ENCODE results near the gene MS4A4E.
A peak's percentile ranks its signal among the peaks of the same experiment; 100 is the strongest.
"Not testable (repeated sequence)": the region's sequence is repeated elsewhere in the genome, so short reads cannot be mapped to it uniquely, and the experiment has no call there.

MS4A4E gene

DNA sequence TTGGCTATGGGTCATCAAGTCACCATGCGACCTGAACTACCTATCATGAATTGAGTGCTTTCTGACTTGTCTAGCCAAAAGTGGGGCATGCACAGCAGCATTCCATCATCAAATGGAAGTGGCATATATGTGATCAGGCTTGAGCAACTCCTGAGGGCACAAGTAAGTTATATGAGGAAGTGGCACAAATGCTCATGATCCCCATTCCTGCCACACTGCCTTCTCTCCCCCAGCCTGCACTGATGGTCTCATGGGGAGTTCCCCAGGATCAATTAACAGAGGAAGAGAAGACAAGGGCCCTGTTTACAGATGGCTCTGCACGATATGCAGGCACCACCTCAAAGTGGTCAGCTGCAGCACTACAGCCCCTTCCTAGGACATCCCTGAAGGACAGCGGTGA is 21.8 kb downstream of the MS4A4E start:
- no peak for DNase-seq (ENCODE audit: low read depth in 2 of 2)

DNA sequence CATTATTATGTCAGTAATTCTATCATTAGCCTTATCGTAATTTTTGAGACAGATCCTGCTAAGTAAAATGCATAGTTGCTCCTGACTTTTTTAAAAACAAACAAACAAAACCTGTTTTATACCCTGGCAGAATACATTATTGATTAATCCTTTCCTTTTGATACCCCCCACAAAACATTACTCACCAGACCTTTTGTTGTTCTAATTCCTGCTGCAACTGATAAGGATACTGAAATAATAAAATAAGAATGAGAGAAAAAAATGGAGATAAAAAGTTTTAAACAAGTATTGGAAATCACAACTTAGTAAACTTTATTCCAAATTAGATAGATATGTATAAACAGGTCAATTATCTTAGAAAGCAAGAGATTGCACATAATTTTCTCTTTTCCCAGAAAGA is 28.6 kb downstream of the MS4A4E start:
- DNase-seq (ENCODE audit: low read depth in 2 of 2), result no peak

- DNase-seq (ENCODE audit: low read depth in 2 of 2), result no peak
Observed at GRCh38 chr11:60211206-60211605, 31.7 kb downstream of the MS4A4E start.

GRCh38 chr11:60209977-60210376 is 33.0 kb downstream of the MS4A4E start:
- no peak for DNase-seq (ENCODE audit: low read depth in 2 of 2)

GRCh38 chr11:60208951-60209350 is 34.0 kb downstream of the MS4A4E start:
- DNase-seq (ENCODE audit: low read depth in 2 of 2), result no peak

- DNase-seq (ENCODE audit: low read depth in 2 of 2), result no peak
Observed at GRCh38 chr11:60208146-60208895, 34.6 kb downstream of the MS4A4E start.

- DNase-seq (ENCODE audit: low read depth in 2 of 2), result no peak
Observed at GRCh38 chr11:60206616-60207015, 36.3 kb downstream of the MS4A4E start.

GRCh38 chr11:60204922-60205321 is 38.0 kb downstream of the MS4A4E start:
- no peak for DNase-seq (ENCODE audit: low read depth in 2 of 2)

DNA sequence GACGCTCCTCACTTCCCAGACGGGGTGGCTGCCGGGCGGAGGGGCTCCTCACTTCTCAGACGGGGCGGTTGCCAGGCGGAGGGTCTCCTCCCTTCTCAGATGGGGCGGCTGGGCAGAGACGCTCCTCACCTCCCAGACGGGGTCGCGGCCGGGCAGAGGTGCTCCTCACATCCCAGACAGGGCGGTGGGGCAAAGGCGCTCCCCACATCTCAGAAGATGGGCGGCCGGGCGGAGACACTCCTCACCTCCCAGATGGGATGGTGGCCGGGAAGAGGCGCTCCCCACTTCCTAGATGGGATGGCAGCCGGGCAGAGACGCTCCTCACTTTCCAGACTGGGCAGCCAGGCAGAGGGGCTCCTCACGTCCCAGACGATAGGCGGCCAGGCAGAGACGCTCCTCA is 41.6 kb downstream of the MS4A4E start:
- not testable (repeated sequence) for DNase-seq (ENCODE audit: low read depth in 2 of 2)

- DNase-seq (ENCODE audit: low read depth in 2 of 2), result no peak
Observed at GRCh38 chr11:60197442-60197841, 45.5 kb downstream of the MS4A4E start.

GRCh38 chr11:60195923-60196368 is 47.0 kb downstream of the MS4A4E start:
- no peak for DNase-seq (ENCODE audit: low read depth in 2 of 2)

GRCh38 chr11:60194511-60194910 is 48.4 kb downstream of the MS4A4E start:
- DNase-seq (ENCODE audit: low read depth in 2 of 2), result no peak

GRCh38 chr11:60193687-60194433 is 49.1 kb downstream of the MS4A4E start:
- peak; percentile 5 to 14 for DNase-seq (ENCODE audit: low read depth in 2 of 2)

GRCh38 chr11:60192564-60192963 is 50.4 kb downstream of the MS4A4E start:
- not testable (repeated sequence) for DNase-seq (ENCODE audit: low read depth in 2 of 2)

DNA sequence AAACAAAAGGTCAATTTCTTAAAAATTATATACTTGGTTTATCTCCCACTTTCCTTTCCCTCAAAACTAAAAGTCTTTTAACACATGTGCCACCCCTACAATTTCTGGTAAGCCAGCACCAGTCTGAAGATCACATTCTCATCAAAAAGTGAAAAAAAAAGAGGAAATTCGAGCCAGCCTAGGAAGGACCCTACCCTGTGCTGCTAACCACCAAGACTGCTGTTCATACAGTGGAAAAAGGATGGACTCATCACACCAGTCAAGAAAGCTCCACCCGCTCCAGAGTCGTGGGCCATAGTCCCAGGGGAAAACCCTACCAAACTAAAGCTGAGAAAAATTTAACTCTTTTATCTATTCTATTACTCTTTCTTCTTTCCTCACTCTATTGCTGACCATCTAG is 54.5 kb downstream of the MS4A4E start:
- DNase-seq (ENCODE audit: low read depth in 2 of 2), result not testable (repeated sequence)

DNA sequence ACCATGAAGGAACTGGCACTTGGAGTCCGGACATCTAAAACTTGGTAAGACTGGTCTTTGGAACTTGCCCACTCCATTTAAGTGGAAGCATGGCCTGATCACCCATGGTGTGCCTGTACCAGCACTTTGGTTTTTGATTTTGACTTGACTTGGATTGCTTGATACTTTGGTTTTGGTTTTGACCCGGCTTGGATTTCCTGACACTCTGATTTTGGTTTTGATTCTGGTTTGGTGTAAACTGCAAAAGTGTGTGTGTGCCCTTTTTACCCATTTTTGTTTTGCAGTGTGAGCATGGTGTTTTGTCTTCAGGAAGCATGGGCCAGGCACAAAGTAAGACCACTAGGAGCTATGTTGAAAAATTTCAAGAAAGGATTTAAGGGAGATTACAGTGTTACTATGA is 56.8 kb downstream of the MS4A4E start:
- DNase-seq (ENCODE audit: low read depth in 2 of 2), result not testable (repeated sequence)

GRCh38 chr11:60185512-60185827 is 57.5 kb downstream of the MS4A4E start:
- DNase-seq (ENCODE audit: low read depth in 2 of 2), result not testable (repeated sequence)

GRCh38 chr11:60184824-60185511 is 58.0 kb downstream of the MS4A4E start:
- no peak for DNase-seq (ENCODE audit: low read depth in 2 of 2)

GRCh38 chr11:60183591-60184205 is 59.2 kb downstream of the MS4A4E start:
- DNase-seq (ENCODE audit: low read depth in 2 of 2), result no peak

- DNase-seq (ENCODE audit: low read depth in 2 of 2), result no peak
Observed at GRCh38 chr11:60182541-60183330, 60.2 kb downstream of the MS4A4E start, which contains the start of gene MS4A6A. MS4A6A (minus strand) TSS chr11:60183083; CDS start chr11:60181727, 1,356 bp downstream.

GRCh38 chr11:60175860-60176275 is 67.1 kb downstream of the MS4A4E start:
- DNase-seq (ENCODE audit: low read depth in 2 of 2), result no peak
